ENCODE results near the gene MTTP. TPM values are rescaled to one million over a fixed set of nuclear protein-coding genes. Genes with fewer than 3 reads are reported as not detected.
"Not testable (repeated sequence)": the region's sequence is repeated elsewhere in the genome, so short reads cannot be mapped to it uniquely, and the experiment has no call there.

Gene MTTP
- total RNA-seq = 0.74 TPM
- long read RNA-seq, full-length matches to known transcripts = 4 of 4 reads
- long read RNA-seq, partial matches to known transcripts = 0 of 4 reads
- long read RNA-seq, other reads (novel, unspliced or antisense) = 0 of 4 reads

DNA sequence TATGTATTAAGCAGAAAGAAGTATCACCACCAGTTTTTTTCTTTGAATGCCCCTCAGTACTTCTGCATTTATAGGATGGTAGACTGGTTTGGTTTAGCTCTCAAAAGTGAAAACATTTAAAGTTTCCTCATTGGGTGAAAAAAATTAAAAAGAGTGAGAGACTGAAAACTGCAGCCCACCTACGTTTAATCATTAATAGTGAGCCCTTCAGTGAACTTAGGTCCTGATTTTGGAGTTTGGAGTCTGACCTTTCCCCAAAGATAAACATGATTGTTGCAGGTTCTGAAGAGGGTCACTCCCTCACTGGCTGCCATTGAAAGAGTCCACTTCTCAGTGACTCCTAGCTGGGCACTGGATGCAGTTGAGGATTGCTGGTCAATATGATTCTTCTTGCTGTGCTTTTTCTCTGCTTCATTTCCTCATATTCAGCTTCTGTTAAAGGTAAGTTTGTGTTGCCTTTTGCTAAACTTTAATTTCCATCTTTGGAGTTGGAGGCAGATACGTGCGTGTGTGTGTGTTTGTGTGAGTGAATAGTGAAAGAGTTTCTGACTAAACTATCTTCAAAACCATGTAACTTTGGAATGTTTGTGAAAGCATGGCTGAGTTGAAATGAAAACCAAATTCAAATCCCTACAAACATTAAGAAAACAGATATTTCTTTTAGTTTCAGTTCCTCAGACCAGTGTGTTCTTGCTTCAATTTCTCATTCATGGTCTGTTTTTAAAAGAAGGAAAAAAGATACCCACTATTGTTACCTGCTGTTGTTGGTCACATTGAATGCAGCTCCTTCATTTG lies at the start of gene MTTP:
MTTP (plus strand) TSS at position 295 of the 795 bp plus-strand sequence; CDS start at position 381, 86 bp downstream.
- no peak for DNase-seq (ENCODE audit: low spot score)

GRCh38 chr4:99529228-99529627 lies 45.4 kb upstream of the MTTP start:
- DNase-seq (ENCODE audit: low spot score) = no peak

GRCh38 chr4:99529956-99530355 lies 44.7 kb upstream of the MTTP start:
- DNase-seq (ENCODE audit: low spot score) = no peak

DNA sequence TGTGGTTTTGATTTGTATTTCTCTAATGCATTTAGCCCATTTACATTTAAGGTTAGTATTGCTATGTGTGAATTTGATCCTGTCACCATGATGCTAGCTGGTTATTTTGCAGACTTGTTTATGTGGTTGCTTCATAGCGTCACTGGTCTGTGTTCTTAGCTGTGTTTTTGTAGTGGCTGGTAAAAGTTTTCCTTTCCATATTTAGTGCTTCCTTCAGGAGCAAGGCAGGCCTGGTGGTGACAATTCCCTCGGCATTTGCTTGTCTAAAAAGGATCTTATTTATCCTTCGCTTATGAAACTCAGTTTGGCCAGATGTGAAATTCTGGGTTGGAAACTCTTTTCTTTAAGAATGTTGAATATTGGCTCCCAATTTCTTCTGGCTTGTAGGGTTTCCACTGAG lies 39.9 kb upstream of the MTTP start:
- not testable (repeated sequence) for DNase-seq (ENCODE audit: low spot score)

GRCh38 chr4:99536271-99536670 lies 38.4 kb upstream of the MTTP start:
- DNase-seq (ENCODE audit: low spot score) = no peak

GRCh38 chr4:99536848-99537247 lies 37.8 kb upstream of the MTTP start:
- DNase-seq (ENCODE audit: low spot score) = no peak

GRCh38 chr4:99537674-99538073 lies 37.0 kb upstream of the MTTP start:
- no peak for DNase-seq (ENCODE audit: low spot score)

DNA sequence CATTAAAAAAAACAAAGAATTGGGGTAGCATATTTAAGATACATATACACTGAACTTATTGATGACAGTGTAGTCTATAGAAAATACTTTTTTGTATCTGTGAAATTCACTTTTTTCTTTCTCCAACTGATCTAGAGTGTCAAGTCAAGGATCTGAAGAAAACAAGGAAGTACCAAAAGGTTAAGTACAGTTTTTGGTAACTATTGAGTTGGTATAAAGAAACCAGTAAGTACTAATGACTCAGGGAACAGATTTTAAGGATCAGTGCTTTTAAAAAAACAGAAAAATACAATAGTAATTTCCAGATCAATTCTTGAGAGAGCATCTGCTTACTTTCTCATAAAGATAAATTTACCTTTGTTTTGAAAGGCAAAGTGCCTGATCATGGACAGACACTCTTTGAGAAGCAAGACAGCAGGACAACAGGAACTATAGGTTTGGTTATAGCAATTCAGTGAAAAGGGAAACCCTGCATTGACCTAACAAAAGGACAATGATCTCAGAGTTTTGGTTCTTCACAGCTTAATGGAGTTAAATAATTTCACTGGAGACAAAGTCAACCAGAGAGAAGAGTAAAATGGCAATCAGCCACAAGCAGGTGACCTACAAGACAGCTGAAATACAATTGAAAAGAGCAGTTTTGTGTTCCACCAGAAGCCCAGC lies 34.2 kb upstream of the MTTP start:
- no peak for DNase-seq (ENCODE audit: low spot score)

DNA sequence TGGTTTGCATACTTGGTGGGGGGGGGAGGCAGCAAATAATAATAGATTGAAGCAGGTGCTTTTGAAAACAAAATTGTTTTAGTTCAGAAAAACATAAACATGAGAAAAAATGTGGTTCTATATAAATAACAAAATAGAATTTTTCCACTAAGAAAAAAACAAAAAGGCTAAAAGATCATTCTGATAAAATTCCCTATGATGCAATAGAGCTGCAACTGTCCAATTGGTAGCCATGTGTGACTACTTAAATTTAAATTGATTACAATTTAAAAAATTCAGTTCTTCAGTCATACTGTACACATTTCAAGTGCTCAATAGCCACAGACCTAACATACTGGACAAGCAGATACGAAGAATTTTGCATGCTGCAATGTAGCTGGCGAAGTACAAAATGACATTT lies 21.8 kb upstream of the MTTP start:
- DNase-seq (ENCODE audit: low spot score) = no peak

- peak; percentile 98 for DNase-seq (ENCODE audit: low spot score)
Measured at GRCh38 chr4:99563310-99564186, 11.1 kb upstream of the MTTP start, which contains the start of gene TRMT10A. TRMT10A (minus strand) TSS chr4:99564039; CDS start chr4:99559338, 4,701 bp downstream.

DNA sequence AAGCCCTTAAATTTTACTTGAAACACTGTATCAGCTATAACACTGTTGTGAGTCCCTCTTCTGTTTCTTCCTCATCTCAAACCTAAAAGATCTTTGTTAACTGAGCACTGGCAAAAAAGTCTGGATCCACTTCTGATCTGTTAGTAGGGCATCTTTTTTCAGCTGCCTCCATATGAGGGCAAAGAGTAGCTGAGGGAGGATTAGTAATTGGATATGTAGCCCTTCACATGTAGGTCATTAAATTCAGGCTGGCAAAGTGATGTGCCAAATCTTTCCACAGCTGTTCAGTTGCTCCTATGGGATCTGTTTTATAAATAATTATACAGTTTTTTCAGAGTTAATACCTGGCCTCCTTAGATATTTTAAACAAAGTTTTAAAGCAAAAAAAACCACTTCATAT lies 9.7 kb upstream of the MTTP start:
- no peak for DNase-seq (ENCODE audit: low spot score)

GRCh38 chr4:99571883-99572282 lies 2.7 kb upstream of the MTTP start:
- no peak for DNase-seq (ENCODE audit: low spot score)

DNA sequence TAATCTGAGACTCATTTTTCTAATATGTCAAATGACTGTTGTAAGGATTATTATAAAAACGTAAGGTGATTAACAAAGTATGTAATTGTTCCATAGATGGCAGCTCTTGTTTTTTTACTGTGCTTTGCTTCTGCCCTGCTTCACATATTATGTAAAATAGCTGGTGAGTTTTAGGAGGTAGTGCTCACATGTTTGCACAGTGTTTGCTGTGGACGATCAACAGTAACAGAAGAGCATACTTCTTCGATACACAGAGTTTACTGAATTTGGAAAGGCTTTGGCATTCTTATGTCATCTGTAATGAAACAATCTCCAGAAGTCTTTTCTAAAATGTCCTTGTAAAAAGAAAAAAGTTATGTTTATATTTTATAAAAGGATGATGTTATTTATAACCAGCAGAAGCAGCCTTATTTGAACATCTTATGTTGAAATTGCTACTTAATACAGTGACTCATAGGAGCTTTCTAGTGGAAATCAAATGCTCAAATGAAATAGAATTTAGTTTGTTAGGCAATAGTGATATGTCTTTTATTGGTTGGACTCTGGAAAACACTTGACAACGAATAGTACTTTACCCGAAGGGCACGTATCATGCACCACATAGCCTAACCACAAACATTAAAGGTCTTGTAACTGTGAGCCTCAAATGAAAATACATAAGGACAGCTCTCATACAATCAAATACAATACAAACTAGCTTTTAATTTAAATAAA lies 1.9 kb upstream of the MTTP start:
- DNase-seq (ENCODE audit: low spot score) = no peak

- DNase-seq (ENCODE audit: low spot score) = no peak
Measured at GRCh38 chr4:99573735-99574368, 772 bp upstream of the MTTP start.

- DNase-seq (ENCODE audit: low spot score) = no peak
Measured at GRCh38 chr4:99578714-99579113, 4.1 kb downstream of the MTTP start.

- DNase-seq (ENCODE audit: low spot score) = no peak
Measured at GRCh38 chr4:99585516-99585915, 10.9 kb downstream of the MTTP start.

DNA sequence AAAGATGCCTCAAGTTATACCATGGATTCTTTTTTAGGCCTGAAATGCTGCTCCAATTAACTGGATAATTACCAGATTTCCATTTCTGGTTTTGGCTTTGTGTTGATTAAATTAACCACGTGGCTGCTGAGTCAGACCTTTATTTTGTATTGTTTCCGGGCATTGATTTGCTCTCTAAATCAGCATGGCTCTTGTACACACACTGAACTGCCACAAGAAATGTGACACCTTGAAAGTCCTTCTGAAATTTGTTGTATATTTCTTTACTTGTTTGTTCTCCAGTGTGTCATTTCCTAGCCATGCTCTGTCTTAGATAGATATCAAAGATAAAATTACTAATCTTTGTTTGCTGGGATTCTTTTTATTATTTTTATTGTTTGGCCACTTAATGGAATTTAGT lies 11.7 kb downstream of the MTTP start:
- DNase-seq (ENCODE audit: low spot score) = no peak

- no peak for DNase-seq (ENCODE audit: low spot score)
Measured at GRCh38 chr4:99586797-99587196, 12.2 kb downstream of the MTTP start.

DNA sequence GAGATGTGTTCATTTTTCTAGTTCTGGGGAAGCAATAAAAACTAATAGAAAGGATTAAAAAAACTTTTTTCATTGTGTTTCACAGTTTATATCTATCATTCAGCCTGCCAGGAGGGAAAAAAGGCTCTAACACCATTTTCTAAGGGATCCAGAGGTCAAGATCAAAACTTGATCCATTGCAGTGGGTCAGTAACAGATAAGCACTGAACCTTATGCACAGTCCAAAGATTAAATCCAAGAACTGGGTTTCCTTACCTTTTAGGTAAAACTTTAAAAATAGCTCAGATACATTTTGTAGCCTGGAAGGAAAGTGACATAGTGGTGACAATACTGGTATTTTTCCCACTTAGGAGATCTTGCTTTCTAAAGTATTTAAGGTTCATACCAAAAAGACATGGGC lies 12.7 kb downstream of the MTTP start:
- DNase-seq (ENCODE audit: low spot score) = no peak

- DNase-seq (ENCODE audit: low spot score) = no peak
Measured at GRCh38 chr4:99587803-99588202, 13.2 kb downstream of the MTTP start.
